GM12873 (cell line): ENCODE measurements around the gene ADGRL3.

Experiments used
- TF ChIP-seq, protein P1 (sequence below): IDR thresholded peaks from 2 replicates; pipeline ENCODE4 v1.5.1; 2012; ENCODE audit warnings: low read depth, mild to moderate bottlenecking, moderate library complexity, low read length, control low read depth; ENCODE audit not compliant: insufficient read depth; ENCODE audit errors: missing control alignments

The ADGRL3 gene

DNA sequence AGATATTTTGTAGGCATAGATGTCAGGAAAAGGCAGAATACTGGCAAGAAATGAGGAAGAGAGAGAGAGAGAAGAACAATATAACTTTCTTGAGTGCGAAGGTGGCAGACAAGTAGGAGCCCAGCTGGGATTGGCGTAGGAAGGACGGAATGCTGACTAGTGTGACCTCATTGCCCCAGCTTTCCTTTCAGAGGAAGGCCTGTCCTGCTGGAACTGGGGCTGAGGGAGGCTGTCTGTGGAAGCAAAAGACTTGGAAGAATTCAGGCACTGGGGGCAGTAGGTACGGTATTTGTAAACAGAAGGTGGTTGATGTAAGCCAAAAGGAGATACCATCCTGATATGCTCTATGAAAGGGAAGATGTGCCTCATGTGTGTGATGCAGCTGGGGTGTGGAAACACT is 818.4 kb downstream of the ADGRL3 start:
- TF ChIP-seq, protein P1, sequence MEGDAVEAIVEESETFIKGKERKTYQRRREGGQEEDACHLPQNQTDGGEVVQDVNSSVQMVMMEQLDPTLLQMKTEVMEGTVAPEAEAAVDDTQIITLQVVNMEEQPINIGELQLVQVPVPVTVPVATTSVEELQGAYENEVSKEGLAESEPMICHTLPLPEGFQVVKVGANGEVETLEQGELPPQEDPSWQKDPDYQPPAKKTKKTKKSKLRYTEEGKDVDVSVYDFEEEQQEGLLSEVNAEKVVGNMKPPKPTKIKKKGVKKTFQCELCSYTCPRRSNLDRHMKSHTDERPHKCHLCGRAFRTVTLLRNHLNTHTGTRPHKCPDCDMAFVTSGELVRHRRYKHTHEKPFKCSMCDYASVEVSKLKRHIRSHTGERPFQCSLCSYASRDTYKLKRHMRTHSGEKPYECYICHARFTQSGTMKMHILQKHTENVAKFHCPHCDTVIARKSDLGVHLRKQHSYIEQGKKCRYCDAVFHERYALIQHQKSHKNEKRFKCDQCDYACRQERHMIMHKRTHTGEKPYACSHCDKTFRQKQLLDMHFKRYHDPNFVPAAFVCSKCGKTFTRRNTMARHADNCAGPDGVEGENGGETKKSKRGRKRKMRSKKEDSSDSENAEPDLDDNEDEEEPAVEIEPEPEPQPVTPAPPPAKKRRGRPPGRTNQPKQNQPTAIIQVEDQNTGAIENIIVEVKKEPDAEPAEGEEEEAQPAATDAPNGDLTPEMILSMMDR, result no peak

DNA sequence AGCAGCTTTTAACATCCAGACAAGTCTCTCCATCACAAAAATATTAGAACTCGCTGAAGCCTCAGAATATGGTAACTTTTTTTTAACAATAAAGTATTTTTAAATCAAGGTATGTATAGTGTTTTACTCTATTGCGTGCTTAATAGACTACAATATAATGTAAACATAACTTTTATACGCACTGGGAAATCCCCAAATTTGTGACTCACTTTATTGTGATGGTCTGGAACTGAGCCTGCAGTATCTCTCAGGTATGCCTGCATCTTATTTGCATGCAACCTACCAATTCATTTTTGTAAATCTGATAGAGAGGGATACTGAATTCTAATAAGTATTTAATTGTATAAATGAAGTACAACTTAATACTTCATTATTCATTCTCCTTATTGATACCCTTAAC is 823.5 kb downstream of the ADGRL3 start:
- TF ChIP-seq, protein P1, result no peak

DNA sequence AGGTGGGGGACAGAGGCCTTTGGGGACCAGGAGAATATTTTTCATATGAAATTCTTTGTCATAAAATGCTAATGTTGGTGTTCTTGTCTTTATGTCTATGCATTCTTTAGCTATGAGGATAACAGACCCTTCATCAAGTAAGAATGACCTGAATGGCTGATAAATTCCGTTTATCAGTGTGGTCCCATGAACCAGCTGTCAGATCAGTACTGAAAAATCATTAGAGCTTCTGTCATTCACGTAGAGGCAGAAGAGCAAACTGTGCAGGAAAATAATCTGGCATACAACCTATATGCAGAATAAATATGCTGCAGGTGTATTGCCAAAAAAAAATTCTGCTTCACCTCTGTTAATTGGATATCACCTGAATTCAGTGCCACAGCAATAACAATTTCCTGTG is 828.6 kb downstream of the ADGRL3 start:
- TF ChIP-seq, protein P1, result no peak

DNA sequence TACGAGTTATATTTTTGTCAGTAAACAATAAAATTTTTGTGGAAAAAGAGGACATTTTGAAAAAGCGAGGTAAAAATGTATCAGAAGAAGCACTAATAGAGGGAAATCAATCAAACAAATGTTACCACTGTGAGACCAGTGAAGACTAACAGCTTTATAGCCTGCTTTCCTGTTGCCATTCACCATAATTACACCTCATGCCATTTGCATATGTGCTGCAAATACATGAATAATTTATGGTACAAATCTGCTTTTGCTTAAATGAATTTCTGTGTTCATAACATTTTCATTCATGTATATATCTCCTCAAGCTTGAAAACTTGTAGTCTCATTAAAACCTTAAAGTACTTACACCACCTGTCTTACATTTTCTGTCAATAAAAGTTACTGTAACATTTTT is 830.8 kb downstream of the ADGRL3 start:
- TF ChIP-seq, protein P1, result no peak

DNA sequence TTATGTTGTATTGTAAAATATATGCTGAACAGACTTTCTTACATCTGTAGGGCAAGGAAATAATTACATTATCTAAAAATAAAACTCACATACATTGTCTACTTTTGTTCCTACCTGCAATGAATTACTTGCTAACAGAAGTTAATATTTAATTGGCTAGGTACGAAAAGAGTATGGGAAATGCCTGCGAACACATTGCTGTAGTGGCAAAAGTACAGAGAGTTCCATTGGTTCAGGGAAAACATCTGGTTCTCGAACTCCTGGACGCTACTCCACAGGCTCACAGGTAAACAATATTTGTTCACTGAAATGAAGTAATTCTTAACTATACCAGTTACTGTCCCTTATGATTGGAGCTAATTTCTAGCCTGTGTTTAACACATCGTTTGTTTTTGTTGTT is 837.4 kb downstream of the ADGRL3 start:
- TF ChIP-seq, protein P1, result no peak

DNA sequence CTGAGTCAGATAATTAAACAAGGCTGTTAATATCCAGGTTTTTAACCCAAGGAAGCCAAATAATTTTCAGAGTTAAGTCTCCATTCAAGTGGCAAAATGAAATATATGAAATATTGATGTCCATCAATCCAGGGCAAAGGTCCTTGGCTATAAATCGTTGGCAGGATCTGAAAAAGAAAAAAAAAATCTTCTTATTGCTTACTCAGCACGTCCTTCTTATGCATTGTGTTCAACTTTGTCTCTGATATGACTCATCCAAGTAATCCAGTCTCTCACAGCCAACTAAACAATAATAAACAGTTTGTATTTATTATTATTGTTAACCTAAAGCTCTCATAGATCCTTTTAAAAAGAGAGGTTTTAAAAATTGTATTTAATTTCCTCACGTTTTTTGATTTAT is 851.2 kb downstream of the ADGRL3 start:
- TF ChIP-seq, protein P1, result no peak

DNA sequence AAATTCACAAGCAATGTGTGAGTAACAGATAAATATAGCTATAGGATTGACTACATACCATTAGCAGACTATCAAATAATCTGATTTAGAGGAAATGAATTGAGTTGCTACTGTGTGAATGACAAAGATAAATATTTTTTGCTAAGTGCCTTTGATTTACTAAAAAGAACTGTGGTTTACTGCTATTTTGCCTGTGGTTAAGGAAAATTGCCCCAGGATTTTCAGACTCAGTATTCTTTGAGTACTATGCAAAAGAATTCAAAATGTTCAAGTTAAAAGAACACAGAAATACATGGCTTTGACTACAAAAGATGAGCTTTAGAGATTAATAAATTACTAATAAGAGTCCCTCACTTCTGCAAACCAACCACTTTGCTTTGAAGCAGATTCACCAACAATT is 853.8 kb downstream of the ADGRL3 start:
- TF ChIP-seq, protein P1, result no peak
